Transverse colon (tissue), 4 donors: ENCODE data around the gene IVD.

Experiments
- POLR2AphosphoS5 ChIP-seq, 3 donors: sonication (generic); formaldehyde crosslinking; IDR thresholded peaks; one replicate each; pipeline ENCODE4 v1.6.1; 2016; ENCODE audit warnings: antibody characterized with exemption in 3 of 3
- TF ChIP-seq, protein P1 (sequence below), 5 experiments: fragments of 200-600 bp in 3 of 5; fragments of 450-650 bp in 2 of 5; sonication (generic) in 3 of 5; IDR thresholded peaks; 1 replicate in 2 of 5; 2 replicates in 3 of 5; pipeline ENCODE4 v1.5.1; 2016 to 2017; ENCODE audit warnings: antibody characterized with exemption in 5 of 5, inconsistent platforms in 3 of 5, mild to moderate bottlenecking in 2 of 5, moderate library complexity in 1 of 5

- TF ChIP-seq, protein P1, sequence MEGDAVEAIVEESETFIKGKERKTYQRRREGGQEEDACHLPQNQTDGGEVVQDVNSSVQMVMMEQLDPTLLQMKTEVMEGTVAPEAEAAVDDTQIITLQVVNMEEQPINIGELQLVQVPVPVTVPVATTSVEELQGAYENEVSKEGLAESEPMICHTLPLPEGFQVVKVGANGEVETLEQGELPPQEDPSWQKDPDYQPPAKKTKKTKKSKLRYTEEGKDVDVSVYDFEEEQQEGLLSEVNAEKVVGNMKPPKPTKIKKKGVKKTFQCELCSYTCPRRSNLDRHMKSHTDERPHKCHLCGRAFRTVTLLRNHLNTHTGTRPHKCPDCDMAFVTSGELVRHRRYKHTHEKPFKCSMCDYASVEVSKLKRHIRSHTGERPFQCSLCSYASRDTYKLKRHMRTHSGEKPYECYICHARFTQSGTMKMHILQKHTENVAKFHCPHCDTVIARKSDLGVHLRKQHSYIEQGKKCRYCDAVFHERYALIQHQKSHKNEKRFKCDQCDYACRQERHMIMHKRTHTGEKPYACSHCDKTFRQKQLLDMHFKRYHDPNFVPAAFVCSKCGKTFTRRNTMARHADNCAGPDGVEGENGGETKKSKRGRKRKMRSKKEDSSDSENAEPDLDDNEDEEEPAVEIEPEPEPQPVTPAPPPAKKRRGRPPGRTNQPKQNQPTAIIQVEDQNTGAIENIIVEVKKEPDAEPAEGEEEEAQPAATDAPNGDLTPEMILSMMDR (IDR thresholded peaks at IDR 0.05): no peak
- no peak for TF ChIP-seq POLR2AphosphoS5 (IDR thresholded peaks at IDR 0.05)
Measured at GRCh38 chr15:40446144-40446543, 40.5 kb downstream of the IVD start.
